Testis (tissue), 3 donors: ENCODE results near the gene NARS2. TPM values are rescaled to one million over a fixed set of nuclear protein-coding genes. Genes with fewer than 3 reads are reported as not detected.
"Not testable (repeated sequence)": the region's sequence is repeated elsewhere in the genome, so short reads cannot be mapped to it uniquely, and the experiment has no call there.

Experiments used
- DNase-seq: peaks from one replicate; pipeline ENCODE4 v3.0.0-alpha.2; 2019
- H3K27ac ChIP-seq, 2 donors: fragments of 200-600 bp; sonication (generic); one replicate each; pipeline ENCODE4 v1.5.1; 2019
- H3K27me3 ChIP-seq: fragments of 200-600 bp; sonication (generic); one replicate; pipeline ENCODE4 v1.5.1; 2019
- H3K36me3 ChIP-seq: fragments of 200-600 bp; sonication (generic); one replicate; pipeline ENCODE4 v1.5.1; 2017; ENCODE audit warnings: low read depth; ENCODE audit errors: missing control alignments
- H3K4me1 ChIP-seq: fragments of 200-600 bp; sonication (generic); one replicate; pipeline ENCODE4 v1.5.1; 2019
- H3K4me3 ChIP-seq, 2 donors: fragments of 200-600 bp; sonication (generic); one replicate each; pipeline ENCODE4 v1.5.1; 2017 to 2019
- H3K9me3 ChIP-seq: fragments of 200-600 bp; sonication (generic); one replicate; pipeline ENCODE4 v1.5.1; 2017
- POLR2A ChIP-seq: fragments of 450-650 bp; IDR thresholded peaks from one replicate; pipeline ENCODE4 v1.6.1; 2017; ENCODE audit warnings: antibody characterized with exemption, mild to moderate bottlenecking, moderate library complexity
- whole genome bisulfite sequencing, 2 donors: methylation state at CpG; one replicate each; pipeline ENCODE4 v1.1.5; 2018; 5-methylcytosine and 5-hydroxymethylcytosine counted together
- intact Hi-C: fragments of 100-400 bp; cut with DNase I; formaldehyde crosslinking; loops from one replicate; pipeline ENCODE4 v1.15.1; 2023; ENCODE audit warnings: low total_unique reads
- polyA plus RNA-seq: library from polyadenylated mRNA; stranded (reverse); fragments of 350-450 nt; fragmentation: Illumina TruSeq; extraction: RNeasy Lipid Tissue Mini Kit (QIAGEN cat#74804); gene quantifications from one replicate; pipeline ENCODE4 v1.2.3, GENCODE V29; 2014; ENCODE audit warnings: low read depth, low replicate concordance; ENCODE audit not compliant: insufficient read depth
- total RNA-seq, 2 donors: library from RNA; depleted of rRNA; stranded (reverse); fragments of >200 nt; gene quantifications; one replicate each; pipeline ENCODE4 v1.2.3, GENCODE V29; 2016
- TF ChIP-seq, protein P1 (sequence below), 3 experiments: fragments of 450-650 bp in 2 of 3; fragments of 200-600 bp in 1 of 3; sonication (generic) in 1 of 3; IDR thresholded peaks; one replicate each; pipeline ENCODE4 v1.5.1; 2016 to 2019; ENCODE audit warnings: antibody characterized with exemption in 3 of 3, mild to moderate bottlenecking in 2 of 3, moderate library complexity in 1 of 3

The NARS2 gene
- total and polyA plus RNA-seq, 3 donors from 2014 or later: 9.8 to 22.6 (median 21.3) TPM

DNA sequence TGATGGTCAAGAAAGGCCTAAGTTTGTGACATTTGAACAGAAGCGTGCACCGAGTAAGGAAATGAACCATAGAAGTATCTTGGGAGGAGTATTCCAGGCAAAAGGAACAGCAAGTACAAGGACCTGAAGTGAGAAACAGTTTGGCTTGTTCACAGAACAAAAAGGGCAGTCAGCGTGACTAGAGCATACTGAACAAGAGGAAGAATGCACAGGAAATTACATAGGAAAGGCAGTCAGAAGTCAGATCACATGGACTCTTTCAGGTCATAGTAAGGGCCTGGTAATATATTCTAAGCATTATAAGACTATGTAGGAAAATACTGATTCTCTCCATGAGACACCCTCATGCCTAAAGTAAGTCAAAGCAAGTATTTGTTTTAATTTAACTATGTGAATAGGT is 104.8 kb downstream of the NARS2 start:
- no peaks in the 10 kb centered on the region for H3K36me3 ChIP-seq
- intact Hi-C loops: no loop called here
- H3K27ac ChIP-seq: no peak overlapping the region
- 81 to 86% methylated on average over 3 of the region's 3 CpGs for WGBS, 2 donors
- H3K4me1 ChIP-seq: no peaks in the 10 kb centered on the region
- no peak overlapping the region for H3K4me3 ChIP-seq
- H3K27me3 ChIP-seq: no peaks in the 10 kb centered on the region
- H3K9me3 ChIP-seq: no peaks in the 10 kb centered on the region
- TF ChIP-seq POLR2A: no peak
- TF ChIP-seq, protein P1, sequence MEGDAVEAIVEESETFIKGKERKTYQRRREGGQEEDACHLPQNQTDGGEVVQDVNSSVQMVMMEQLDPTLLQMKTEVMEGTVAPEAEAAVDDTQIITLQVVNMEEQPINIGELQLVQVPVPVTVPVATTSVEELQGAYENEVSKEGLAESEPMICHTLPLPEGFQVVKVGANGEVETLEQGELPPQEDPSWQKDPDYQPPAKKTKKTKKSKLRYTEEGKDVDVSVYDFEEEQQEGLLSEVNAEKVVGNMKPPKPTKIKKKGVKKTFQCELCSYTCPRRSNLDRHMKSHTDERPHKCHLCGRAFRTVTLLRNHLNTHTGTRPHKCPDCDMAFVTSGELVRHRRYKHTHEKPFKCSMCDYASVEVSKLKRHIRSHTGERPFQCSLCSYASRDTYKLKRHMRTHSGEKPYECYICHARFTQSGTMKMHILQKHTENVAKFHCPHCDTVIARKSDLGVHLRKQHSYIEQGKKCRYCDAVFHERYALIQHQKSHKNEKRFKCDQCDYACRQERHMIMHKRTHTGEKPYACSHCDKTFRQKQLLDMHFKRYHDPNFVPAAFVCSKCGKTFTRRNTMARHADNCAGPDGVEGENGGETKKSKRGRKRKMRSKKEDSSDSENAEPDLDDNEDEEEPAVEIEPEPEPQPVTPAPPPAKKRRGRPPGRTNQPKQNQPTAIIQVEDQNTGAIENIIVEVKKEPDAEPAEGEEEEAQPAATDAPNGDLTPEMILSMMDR (IDR thresholded peaks at IDR 0.05): no peak
- no peak for DNase-seq

DNA sequence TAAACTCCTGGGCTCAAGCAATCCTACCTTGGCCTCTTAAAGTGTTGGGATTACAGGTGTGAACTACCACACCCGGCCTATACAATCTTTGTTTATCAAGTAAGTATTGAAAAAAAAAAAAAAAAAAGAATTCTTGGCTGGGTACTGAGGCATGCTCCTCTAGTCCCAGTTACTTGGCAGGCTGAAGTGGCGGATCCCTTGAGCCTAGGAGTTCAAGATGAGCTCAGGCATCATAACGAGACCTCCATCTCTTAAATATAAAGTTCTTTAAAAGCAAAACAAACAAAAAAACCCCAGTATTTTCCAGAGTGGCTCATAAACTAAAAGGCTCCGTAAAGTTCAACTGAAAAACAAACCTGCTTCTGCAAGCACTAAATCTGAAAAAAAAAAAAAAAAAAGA is 106.7 kb downstream of the NARS2 start:
- H3K4me3 ChIP-seq: no peak overlapping the region
- intact Hi-C loops: no loop called here
- DNase-seq: no peak
- no peaks in the 10 kb centered on the region for H3K27me3 ChIP-seq
- H3K27ac ChIP-seq: no peak overlapping the region
- no peaks in the 10 kb centered on the region for H3K36me3 ChIP-seq
- H3K4me1 ChIP-seq: no peaks in the 10 kb centered on the region
- 80 to 86% methylated on average over 4 of the region's 4 CpGs for whole genome bisulfite sequencing, 2 donors
- TF ChIP-seq POLR2A: no peak
- TF ChIP-seq, protein P1 (IDR thresholded peaks at IDR 0.05): no peak
- no peaks in the 10 kb centered on the region for H3K9me3 ChIP-seq

DNA sequence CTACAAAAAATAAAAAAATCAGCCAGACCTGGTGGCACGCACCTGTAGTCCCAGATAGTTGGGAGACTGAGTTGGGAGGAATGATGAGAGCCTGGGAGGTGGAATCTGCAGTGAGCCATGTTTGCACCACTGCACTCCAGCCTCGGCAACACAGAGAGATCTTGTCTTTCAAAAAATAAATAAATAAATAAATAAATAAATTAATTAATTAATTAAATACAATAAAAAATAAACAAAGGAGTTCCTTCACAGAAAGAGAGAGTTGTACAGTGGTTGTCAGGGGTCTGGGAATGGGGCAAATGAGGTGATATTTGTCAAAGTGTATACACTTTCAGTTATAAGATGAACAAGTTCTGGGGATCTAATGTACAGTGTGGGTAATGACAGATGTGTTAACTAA is 107.3 kb downstream of the NARS2 start:
- no peaks in the 10 kb centered on the region for H3K9me3 ChIP-seq
- H3K27me3 ChIP-seq: no peaks in the 10 kb centered on the region
- no peaks in the 10 kb centered on the region for H3K4me1 ChIP-seq
- no peaks in the 10 kb centered on the region for H3K36me3 ChIP-seq
- H3K27ac ChIP-seq: no peak overlapping the region
- no peak for DNase-seq
- intact Hi-C loops: no loop called here
- WGBS, 2 donors: 95 to 100% methylated on average over 2 of the region's 2 CpGs
- TF ChIP-seq POLR2A: no peak
- TF ChIP-seq, protein P1 (IDR thresholded peaks at IDR 0.05): no peak
- no peak overlapping the region for H3K4me3 ChIP-seq

DNA sequence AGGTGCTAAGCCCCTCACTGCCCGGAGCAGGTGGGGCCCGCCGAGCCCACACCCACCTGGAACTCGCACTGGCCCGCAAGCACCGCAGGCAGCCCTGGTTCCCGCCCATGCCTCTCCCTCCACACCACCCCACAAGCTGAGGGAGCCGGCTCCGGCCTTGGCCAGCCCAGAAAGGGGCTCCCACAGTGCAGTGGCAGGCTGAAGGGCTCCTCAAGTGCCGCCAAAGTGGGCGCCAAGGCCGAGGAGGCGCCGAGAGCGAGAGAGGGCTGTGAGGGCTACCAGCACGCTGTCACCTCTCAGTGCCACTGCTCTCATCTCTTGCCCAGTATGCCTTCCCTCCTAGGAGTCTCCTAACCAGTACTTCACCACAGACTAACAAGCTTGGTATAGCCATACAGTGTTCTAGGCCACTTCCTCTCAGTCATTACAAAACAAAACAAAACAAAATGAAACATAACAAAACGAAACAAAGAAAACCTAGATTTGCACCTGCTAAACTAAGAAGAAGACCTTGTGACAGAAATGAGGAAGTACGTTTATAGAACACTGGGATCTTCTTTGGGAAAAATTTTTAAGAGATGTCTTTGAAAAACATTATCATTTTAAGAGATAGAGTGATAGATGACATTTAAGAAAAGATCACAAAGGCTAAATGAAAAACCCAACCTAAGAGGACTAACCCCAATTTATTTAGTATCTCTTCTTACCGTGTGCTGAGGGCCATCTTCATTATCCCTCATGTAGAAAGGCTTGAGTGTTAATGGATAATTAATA is 109.3 kb downstream of the NARS2 start:
- H3K4me1 ChIP-seq: no peaks in the 10 kb centered on the region
- H3K9me3 ChIP-seq: no peaks in the 10 kb centered on the region
- TF ChIP-seq, protein P1 (IDR thresholded peaks at IDR 0.05): no peak
- no peak for TF ChIP-seq POLR2A
- H3K27me3 ChIP-seq: no peaks in the 10 kb centered on the region
- no peak overlapping the region for H3K27ac ChIP-seq
- intact Hi-C loops: no loop called here
- H3K36me3 ChIP-seq: no peaks in the 10 kb centered on the region
- no peak overlapping the region for H3K4me3 ChIP-seq
- 89 to 96% methylated on average over 4 to 19 of the region's 19 CpGs for WGBS, 2 donors
- DNase-seq: no peak

DNA sequence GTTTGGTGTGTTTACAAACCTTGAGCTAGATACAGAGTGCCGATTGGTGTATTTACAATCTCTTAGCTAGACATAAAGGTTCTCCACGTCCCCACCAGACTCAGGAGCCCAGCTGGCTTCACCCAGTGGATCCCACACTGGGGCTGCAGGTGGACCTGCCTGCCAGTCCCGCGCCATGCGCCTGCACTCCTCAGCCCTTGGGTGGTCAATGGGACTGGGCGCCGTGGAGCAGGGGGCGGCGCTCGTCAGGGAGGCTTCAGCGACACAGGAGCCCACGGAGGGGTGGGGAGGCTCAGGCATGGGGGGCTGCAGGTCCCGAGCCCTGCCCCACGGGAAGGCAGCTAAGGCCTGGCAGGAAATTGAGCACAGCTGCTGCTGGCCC is 109.9 kb downstream of the NARS2 start:
- H3K27me3 ChIP-seq, H3K9me3 ChIP-seq, H3K27ac ChIP-seq, intact Hi-C loops, H3K36me3 ChIP-seq, DNase-seq, H3K4me1 ChIP-seq, H3K4me3 ChIP-seq: not testable (repeated sequence)
- 83 to 89% methylated on average over 1 to 11 of the region's 14 CpGs for WGBS, 2 donors
